ENCODE results near the gene N4BP3.
"Not testable (repeated sequence)": the region's sequence is repeated elsewhere in the genome, so short reads cannot be mapped to it uniquely, and the experiment has no call there.

Gene N4BP3

GRCh38 chr5:178123094-178123965 is 10.0 kb downstream of the N4BP3 start:
- Histone ChIP-seq H3K4me1 (ENCODE audit: insufficient read depth, low read length) (peaks cover 32% of the 10 kb centered on the region), H3K27ac (ENCODE audit: low read depth, low read length) (peak overlapping the region; percentile 96), H3K36me3 (ENCODE audit: insufficient read depth, low read length) (peaks cover 46% of the 10 kb centered on the region), H3K9me3 (ENCODE audit: insufficient read depth, low read depth, low read length) (no peaks in the 10 kb centered on the region), H3K9ac (ENCODE audit: low read depth, low read length) (no peak overlapping the region), H3K27me3 (ENCODE audit: insufficient read depth, low read length) (no peaks in the 10 kb centered on the region), H3K4me3 (ENCODE audit: low read length) (no peak overlapping the region)
- WGBS = 93% methylated on average over 13 of the region's 13 CpGs

- 0 out of 2 replicates have a peak overlapping the region, but pooled peaks have one; percentile 4 for H3K9ac ChIP-seq (ENCODE audit: low read depth, low read length)
- peaks cover 44% of the 10 kb centered on the region for H3K36me3 ChIP-seq (ENCODE audit: insufficient read depth, low read length)
- no peaks in the 10 kb centered on the region for H3K9me3 ChIP-seq (ENCODE audit: insufficient read depth, low read depth, low read length)
- peaks cover 32% of the 10 kb centered on the region for H3K4me1 ChIP-seq (ENCODE audit: insufficient read depth, low read length)
- H3K27me3 ChIP-seq (ENCODE audit: insufficient read depth, low read length) = no peaks in the 10 kb centered on the region
- H3K27ac ChIP-seq (ENCODE audit: low read depth, low read length) = peak overlapping the region; percentile 96
- H3K4me3 ChIP-seq (ENCODE audit: low read length) = no peak overlapping the region
- 90% methylated on average over 18 of the region's 18 CpGs for WGBS
Observed at GRCh38 chr5:178123966-178124925, 10.9 kb downstream of the N4BP3 start.

GRCh38 chr5:178125253-178125906 is 12.0 kb downstream of the N4BP3 start:
- peaks cover 32% of the 10 kb centered on the region for H3K4me1 ChIP-seq (ENCODE audit: insufficient read depth, low read length)
- peak overlapping the region; percentile 49; the same call in 1 of the 2 replicates for H3K9ac ChIP-seq (ENCODE audit: low read depth, low read length)
- no peak overlapping the region for H3K4me3 ChIP-seq (ENCODE audit: low read length)
- H3K27me3 ChIP-seq (ENCODE audit: insufficient read depth, low read length) = no peaks in the 10 kb centered on the region
- peaks cover 35% of the 10 kb centered on the region for H3K36me3 ChIP-seq (ENCODE audit: insufficient read depth, low read length)
- WGBS = 82% methylated on average over 9 of the region's 10 CpGs
- H3K27ac ChIP-seq (ENCODE audit: low read depth, low read length) = peak overlapping the region; percentile 96
- H3K9me3 ChIP-seq (ENCODE audit: insufficient read depth, low read depth, low read length) = no peaks in the 10 kb centered on the region

GRCh38 chr5:178126556-178126955 is 13.2 kb downstream of the N4BP3 start:
- 0% methylated on average over 2 of the region's 3 CpGs for WGBS
- H3K27me3 ChIP-seq (ENCODE audit: insufficient read depth, low read length) = no peaks in the 10 kb centered on the region
- no peaks in the 10 kb centered on the region for H3K9me3 ChIP-seq (ENCODE audit: insufficient read depth, low read depth, low read length)
- peaks cover 33% of the 10 kb centered on the region for H3K4me1 ChIP-seq (ENCODE audit: insufficient read depth, low read length)
- peak overlapping the region; percentile 68 for H3K9ac ChIP-seq (ENCODE audit: low read depth, low read length)
- H3K36me3 ChIP-seq (ENCODE audit: insufficient read depth, low read length) = peaks cover 24% of the 10 kb centered on the region
- H3K4me3 ChIP-seq (ENCODE audit: low read length) = peak overlapping the region; percentile 10
- H3K27ac ChIP-seq (ENCODE audit: low read depth, low read length) = peak overlapping the region; percentile 98

GRCh38 chr5:178127300-178128009 is 14.1 kb downstream of the N4BP3 start:
- not testable (repeated sequence) for H3K4me3 ChIP-seq (ENCODE audit: low read length); H3K9me3 ChIP-seq (ENCODE audit: insufficient read depth, low read depth, low read length); H3K27me3 ChIP-seq (ENCODE audit: insufficient read depth, low read length)
- H3K9ac ChIP-seq (ENCODE audit: low read depth, low read length) = peak overlapping the region; percentile 68
- H3K27ac ChIP-seq (ENCODE audit: low read depth, low read length) = peak overlapping the region; percentile 98
- peaks cover 15% of the 10 kb centered on the region for H3K36me3 ChIP-seq (ENCODE audit: insufficient read depth, low read length)
- 86% methylated on average over 13 of the region's 14 CpGs for WGBS
- peaks cover 33% of the 10 kb centered on the region for H3K4me1 ChIP-seq (ENCODE audit: insufficient read depth, low read length)

GRCh38 chr5:178129296-178129695 is 16.0 kb downstream of the N4BP3 start:
- WGBS = 91% methylated on average over 9 of the region's 9 CpGs
- 0 out of 2 replicates have a peak overlapping the region, but pooled peaks have one; percentile 41 for H3K27ac ChIP-seq (ENCODE audit: low read depth, low read length)
- H3K9me3 ChIP-seq (ENCODE audit: insufficient read depth, low read depth, low read length) = no peaks in the 10 kb centered on the region

GRCh38 chr5:178130234-178130575 is 16.9 kb downstream of the N4BP3 start:
- H3K9me3 ChIP-seq (ENCODE audit: insufficient read depth, low read depth, low read length); H3K27me3 ChIP-seq (ENCODE audit: insufficient read depth, low read length): not testable (repeated sequence)
- H3K4me3 ChIP-seq (ENCODE audit: low read length) = peak overlapping the region; percentile 80
- peak overlapping the region; percentile 94 for H3K9ac ChIP-seq (ENCODE audit: low read depth, low read length)
- 35% methylated on average over 10 of the region's 11 CpGs for WGBS
- H3K4me1 ChIP-seq (ENCODE audit: insufficient read depth, low read length) = peaks cover 20% of the 10 kb centered on the region
- H3K27ac ChIP-seq (ENCODE audit: low read depth, low read length) = peak overlapping the region; percentile 99
- peaks cover 14% of the 10 kb centered on the region for H3K36me3 ChIP-seq (ENCODE audit: insufficient read depth, low read length)

More at GRCh38 chr5:178129296-178129695, 16.0 kb downstream of the N4BP3 start:
- H3K4me3 ChIP-seq (ENCODE audit: low read length) = no peak overlapping the region
- H3K27me3 ChIP-seq (ENCODE audit: insufficient read depth, low read length) = no peaks in the 10 kb centered on the region
- H3K9ac ChIP-seq (ENCODE audit: low read depth, low read length) = no peak overlapping the region
- peaks cover 26% of the 10 kb centered on the region for H3K4me1 ChIP-seq (ENCODE audit: insufficient read depth, low read length)
- peaks cover 8% of the 10 kb centered on the region for H3K36me3 ChIP-seq (ENCODE audit: insufficient read depth, low read length)

- H3K9ac ChIP-seq (ENCODE audit: low read depth, low read length) = peak within 1 kb of the TSS; percentile 94
- peaks cover 20% of the 10 kb centered on the region for H3K36me3 ChIP-seq (ENCODE audit: insufficient read depth, low read length)
- H3K4me1 ChIP-seq (ENCODE audit: insufficient read depth, low read length) = peaks cover 15% of the 10 kb centered on the region
- under 1% methylated on average over 102 of the region's 102 CpGs for WGBS
- H3K27ac ChIP-seq (ENCODE audit: low read depth, low read length) = peak within 1 kb of the TSS; percentile 99
- peak within 1 kb of the TSS; percentile 80 for H3K4me3 ChIP-seq (ENCODE audit: low read length)
- no peaks in the 10 kb centered on the region for H3K9me3 ChIP-seq (ENCODE audit: insufficient read depth, low read depth, low read length)
- H3K27me3 ChIP-seq (ENCODE audit: insufficient read depth, low read length) = no peaks in the 10 kb centered on the region
Observed at GRCh38 chr5:178130576-178131445, 17.5 kb downstream of the N4BP3 start, which contains the start of gene RMND5B. Gene RMND5B (plus strand): TSS chr5:178131014. CDS start chr5:178138120, 7,106 bp downstream.

GRCh38 chr5:178131446-178131996 is 18.2 kb downstream of the N4BP3 start:
- peak overlapping the region; percentile 80 for H3K4me3 ChIP-seq (ENCODE audit: low read length)
- H3K4me1 ChIP-seq (ENCODE audit: insufficient read depth, low read length) = peaks cover 13% of the 10 kb centered on the region
- H3K9ac ChIP-seq (ENCODE audit: low read depth, low read length) = peak overlapping the region; percentile 94
- H3K27me3 ChIP-seq (ENCODE audit: insufficient read depth, low read length) = no peaks in the 10 kb centered on the region
- peaks cover 27% of the 10 kb centered on the region for H3K36me3 ChIP-seq (ENCODE audit: insufficient read depth, low read length)
- 16% methylated on average over 10 of the region's 10 CpGs for WGBS
- H3K27ac ChIP-seq (ENCODE audit: low read depth, low read length) = peak overlapping the region; percentile 99
- H3K9me3 ChIP-seq (ENCODE audit: insufficient read depth, low read depth, low read length) = no peaks in the 10 kb centered on the region
